GM12874 (cell line): ENCODE data around the gene GNB4.

Experiments used
- TF ChIP-seq, protein P1 (sequence below): IDR thresholded peaks from 2 replicates; pipeline ENCODE4 v1.5.1; 2011; ENCODE audit warnings: low read depth, mild to moderate bottlenecking, control low read depth, low read length, moderate library complexity; ENCODE audit not compliant: insufficient read depth

Gene GNB4

DNA sequence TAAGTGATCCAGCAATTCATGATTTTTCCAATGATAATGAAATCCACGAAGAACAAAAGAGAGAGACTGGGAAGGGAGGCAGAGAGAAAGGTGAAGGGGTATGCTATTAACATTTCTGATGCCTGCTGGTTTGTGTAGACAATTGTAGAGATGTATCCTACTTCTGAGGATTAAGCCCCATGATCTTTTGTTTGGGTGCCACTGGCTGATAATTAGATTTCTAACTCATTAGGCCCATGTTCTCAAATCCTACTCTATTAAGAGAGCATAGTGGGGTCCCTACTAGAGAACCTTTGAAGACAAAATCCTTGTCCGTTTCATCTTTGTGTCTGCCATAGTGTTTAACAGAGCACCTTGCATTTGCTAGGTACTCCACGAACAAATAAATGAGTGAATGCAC, 2.7 kb upstream of the GNB4 start:
- TF ChIP-seq, protein P1, sequence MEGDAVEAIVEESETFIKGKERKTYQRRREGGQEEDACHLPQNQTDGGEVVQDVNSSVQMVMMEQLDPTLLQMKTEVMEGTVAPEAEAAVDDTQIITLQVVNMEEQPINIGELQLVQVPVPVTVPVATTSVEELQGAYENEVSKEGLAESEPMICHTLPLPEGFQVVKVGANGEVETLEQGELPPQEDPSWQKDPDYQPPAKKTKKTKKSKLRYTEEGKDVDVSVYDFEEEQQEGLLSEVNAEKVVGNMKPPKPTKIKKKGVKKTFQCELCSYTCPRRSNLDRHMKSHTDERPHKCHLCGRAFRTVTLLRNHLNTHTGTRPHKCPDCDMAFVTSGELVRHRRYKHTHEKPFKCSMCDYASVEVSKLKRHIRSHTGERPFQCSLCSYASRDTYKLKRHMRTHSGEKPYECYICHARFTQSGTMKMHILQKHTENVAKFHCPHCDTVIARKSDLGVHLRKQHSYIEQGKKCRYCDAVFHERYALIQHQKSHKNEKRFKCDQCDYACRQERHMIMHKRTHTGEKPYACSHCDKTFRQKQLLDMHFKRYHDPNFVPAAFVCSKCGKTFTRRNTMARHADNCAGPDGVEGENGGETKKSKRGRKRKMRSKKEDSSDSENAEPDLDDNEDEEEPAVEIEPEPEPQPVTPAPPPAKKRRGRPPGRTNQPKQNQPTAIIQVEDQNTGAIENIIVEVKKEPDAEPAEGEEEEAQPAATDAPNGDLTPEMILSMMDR: no peak

DNA sequence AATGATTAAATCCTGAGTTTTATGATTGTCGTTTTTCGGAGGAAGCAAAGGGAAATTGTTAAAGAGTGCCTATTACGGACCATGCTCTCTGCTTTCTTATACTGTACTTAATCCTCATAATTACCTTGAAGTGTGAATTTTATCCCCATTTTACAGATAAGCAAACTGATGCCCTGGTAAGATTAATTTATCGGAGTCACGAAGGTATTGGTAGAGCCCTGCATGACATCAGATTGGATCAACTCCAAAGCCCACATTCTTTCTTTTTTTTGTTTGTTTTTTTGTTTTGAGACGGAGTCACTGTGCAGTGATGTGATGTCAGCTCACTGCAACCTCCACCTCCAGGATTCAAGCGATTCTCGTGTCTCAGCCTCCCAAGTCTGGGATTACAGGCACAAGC, 1.6 kb upstream of the GNB4 start:
- TF ChIP-seq, protein P1: no peak

DNA sequence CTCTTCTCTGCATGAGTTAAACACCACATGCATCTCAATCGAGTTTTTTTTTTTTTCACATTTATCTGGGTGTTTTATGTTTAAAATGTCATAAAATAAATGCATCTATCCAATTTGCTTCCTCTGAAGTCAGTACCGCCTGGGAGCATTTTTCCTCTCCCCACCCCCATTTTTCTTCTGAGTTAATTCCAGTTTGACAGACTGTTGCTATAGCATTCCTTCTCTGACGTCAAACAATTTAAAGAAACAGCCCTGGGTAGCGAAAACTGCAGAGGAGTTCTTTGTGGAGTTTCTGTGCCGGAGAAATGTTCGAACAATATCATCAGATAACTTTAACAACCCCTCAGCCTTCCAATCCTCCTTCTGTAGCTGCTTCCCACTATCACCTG, 900 bp upstream of the GNB4 start:
- TF ChIP-seq, protein P1: no peak

DNA sequence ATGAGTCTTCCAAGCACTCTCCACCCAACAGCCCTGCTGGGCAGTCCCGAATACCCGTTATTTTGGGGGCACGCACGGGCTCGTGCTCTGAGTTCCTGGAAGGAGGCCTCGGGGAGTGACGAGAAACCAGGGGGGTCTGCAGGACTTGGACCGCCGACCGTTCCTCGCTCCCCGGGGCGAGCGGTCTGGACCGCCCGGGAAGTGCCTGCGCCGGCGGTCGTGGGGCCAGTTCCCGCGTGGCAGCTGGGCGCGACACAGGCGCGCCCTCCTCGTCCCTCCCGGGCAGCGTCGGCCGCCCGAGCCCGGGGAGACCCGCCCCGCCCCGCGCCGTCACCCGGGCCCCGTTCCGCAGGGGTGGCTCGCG, 387 bp downstream of the GNB4 start:
- TF ChIP-seq, protein P1: no peak

DNA sequence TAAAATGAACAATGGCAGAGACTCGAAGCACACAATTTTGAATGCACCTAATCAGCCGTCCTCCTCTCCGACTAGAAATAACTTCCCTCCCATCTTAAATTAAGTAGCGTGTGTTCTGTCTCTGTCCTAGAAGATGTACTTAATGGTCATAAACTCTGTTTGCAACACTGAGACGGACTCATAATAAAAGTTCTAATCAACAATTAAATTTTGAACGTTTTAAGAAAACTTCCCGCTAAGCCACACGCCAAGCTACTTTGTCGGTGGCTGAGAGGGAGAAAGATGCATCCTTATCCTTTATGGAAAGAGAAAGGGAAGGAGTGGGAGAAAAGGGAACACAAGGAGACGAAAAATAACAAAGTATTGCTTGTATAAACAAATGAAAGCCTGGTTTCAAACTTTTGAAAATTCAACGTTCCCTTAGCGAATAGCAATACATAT, 989 bp downstream of the GNB4 start:
- TF ChIP-seq, protein P1: no peak

DNA sequence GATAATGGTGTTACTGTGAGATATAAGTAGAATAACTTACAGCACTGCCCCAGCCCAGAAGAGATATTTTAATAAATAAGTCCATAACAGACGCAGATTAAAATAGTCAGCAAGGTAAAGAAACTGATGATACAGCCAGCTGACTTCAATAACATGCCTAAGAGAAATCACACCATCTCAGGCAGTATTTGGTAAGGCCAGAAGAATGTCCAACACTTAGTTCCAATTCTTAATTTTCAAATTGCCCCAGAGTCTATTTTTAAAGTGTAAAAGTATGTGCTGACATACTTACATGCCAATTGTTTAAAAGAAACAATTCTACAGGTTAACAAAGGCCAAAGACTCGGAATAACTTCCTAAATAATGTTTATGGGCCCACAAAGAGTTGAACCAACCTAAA, 1.6 kb downstream of the GNB4 start:
- TF ChIP-seq, protein P1: no peak

DNA sequence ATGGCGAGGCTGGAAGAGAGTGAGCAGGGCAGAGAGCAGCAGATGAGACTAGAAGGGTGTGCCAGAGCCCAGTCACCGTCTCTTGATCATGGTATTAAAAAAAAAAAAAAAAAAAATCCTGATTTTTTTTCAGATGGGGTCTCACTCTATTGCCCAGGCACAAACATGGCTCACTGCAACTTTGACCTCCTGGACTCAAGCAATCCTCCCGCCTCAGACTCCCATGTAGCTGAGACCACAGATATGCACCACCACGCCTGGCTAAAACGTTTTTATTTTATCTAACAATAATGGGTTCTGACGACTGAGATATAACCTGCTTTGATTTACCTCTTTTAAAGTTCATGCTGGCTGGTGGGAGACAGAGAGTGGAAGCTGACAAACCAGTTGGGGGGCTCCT, 4.0 kb downstream of the GNB4 start:
- TF ChIP-seq, protein P1: no peak

DNA sequence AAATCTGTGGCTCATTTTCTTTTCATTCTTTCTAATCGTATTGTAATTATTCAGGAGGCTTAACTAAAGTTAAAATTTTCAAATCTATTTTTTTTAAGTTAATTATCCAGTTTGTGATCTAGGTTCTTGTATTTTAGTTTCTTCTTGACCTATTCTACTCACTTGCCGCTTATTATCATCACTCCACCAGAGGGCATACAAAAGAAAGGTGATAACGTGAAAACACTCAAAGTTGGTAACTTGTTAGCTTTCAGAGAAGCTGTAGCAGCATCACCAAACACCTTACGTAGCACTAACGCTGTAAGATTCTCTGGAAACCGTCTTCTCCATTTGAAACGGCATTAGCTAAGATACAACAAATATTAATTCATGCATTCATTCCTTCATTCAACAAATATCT, 4.8 kb downstream of the GNB4 start:
- TF ChIP-seq, protein P1: no peak; the same call in 1 of the 2 replicates
